ENCODE data around the gene RAD51.

Gene RAD51

GRCh38 chr15:40731034-40731433, 36.1 kb downstream of the RAD51 start:
- DNase-seq (ENCODE audit: low read depth), result no peak
- TF ChIP-seq MYC (IDR thresholded peaks at IDR 0.05; ENCODE audit: low read depth, low read length) (no peak), MAX (IDR thresholded peaks at IDR 0.05; ENCODE audit: low read depth, low read length) (no peak), CTCF (IDR thresholded peaks at IDR 0.05; ENCODE audit: low read depth, low read length) (no peak), POLR2A (IDR thresholded peaks at IDR 0.05; ENCODE audit: extremely low read depth, insufficient read length) (no peak)
- no peak overlapping the region for H3K4me3 ChIP-seq (ENCODE audit: low read depth, low read length)

GRCh38 chr15:40736575-40736974, 41.6 kb downstream of the RAD51 start:
- no peak overlapping the region for H3K4me3 ChIP-seq (ENCODE audit: low read depth, low read length)
- DNase-seq (ENCODE audit: low read depth), result no peak
- TF ChIP-seq MAX (IDR thresholded peaks at IDR 0.05; ENCODE audit: low read depth, low read length), result no peak
- TF ChIP-seq POLR2A (IDR thresholded peaks at IDR 0.05; ENCODE audit: extremely low read depth, insufficient read length), result no peak
- no peak for TF ChIP-seq CTCF (IDR thresholded peaks at IDR 0.05; ENCODE audit: low read depth, low read length)
- TF ChIP-seq MYC (IDR thresholded peaks at IDR 0.05; ENCODE audit: low read depth, low read length), result no peak

- DNase-seq (ENCODE audit: low read depth), result no peak
- no peak for TF ChIP-seq MAX (IDR thresholded peaks at IDR 0.05; ENCODE audit: low read depth, low read length)
- TF ChIP-seq CTCF (IDR thresholded peaks at IDR 0.05; ENCODE audit: low read depth, low read length), result no peak
- TF ChIP-seq POLR2A (IDR thresholded peaks at IDR 0.05; ENCODE audit: extremely low read depth, insufficient read length), result no peak
- no peak for TF ChIP-seq MYC (IDR thresholded peaks at IDR 0.05; ENCODE audit: low read depth, low read length)
These were observed 42.1 kb downstream of the RAD51 start for GRCh38 chr15:40737048-40737447.

GRCh38 chr15:40739047-40739446, 44.1 kb downstream of the RAD51 start:
- no peak for TF ChIP-seq MYC (IDR thresholded peaks at IDR 0.05; ENCODE audit: low read depth, low read length)
- TF ChIP-seq CTCF (IDR thresholded peaks at IDR 0.05; ENCODE audit: low read depth, low read length), result no peak
- no peak for TF ChIP-seq MAX (IDR thresholded peaks at IDR 0.05; ENCODE audit: low read depth, low read length)
- no peak for TF ChIP-seq POLR2A (IDR thresholded peaks at IDR 0.05; ENCODE audit: extremely low read depth, insufficient read length)
- no peak overlapping the region for H3K4me3 ChIP-seq (ENCODE audit: low read depth, low read length)

More at GRCh38 chr15:40737048-40737447, 42.1 kb downstream of the RAD51 start:
- H3K4me3 ChIP-seq (ENCODE audit: low read depth, low read length), result no peak overlapping the region

GRCh38 chr15:40739854-40740253, 44.9 kb downstream of the RAD51 start:
- no peak for DNase-seq (ENCODE audit: low read depth)
- H3K4me3 ChIP-seq (ENCODE audit: low read depth, low read length), result no peak overlapping the region
- no peak for TF ChIP-seq MAX (IDR thresholded peaks at IDR 0.05; ENCODE audit: low read depth, low read length)
- TF ChIP-seq CTCF (IDR thresholded peaks at IDR 0.05; ENCODE audit: low read depth, low read length), result no peak
- no peak for TF ChIP-seq MYC (IDR thresholded peaks at IDR 0.05; ENCODE audit: low read depth, low read length)
- no peak for TF ChIP-seq POLR2A (IDR thresholded peaks at IDR 0.05; ENCODE audit: extremely low read depth, insufficient read length)

More at GRCh38 chr15:40739047-40739446, 44.1 kb downstream of the RAD51 start:
- no peak for DNase-seq (ENCODE audit: low read depth)
